ENCODE measurements around the gene COL8A2.
"Not testable (repeated sequence)": the region's sequence is repeated elsewhere in the genome, so short reads cannot be mapped to it uniquely, and the experiment has no call there.

COL8A2 gene

GRCh38 chr1:36125129-36125991 lies at the start of gene COL8A2:
COL8A2 (minus strand) TSS chr1:36125222; CDS start chr1:36100242, 24,980 bp downstream.
- FAIRE-seq = no peak

GRCh38 chr1:36174713-36175112 lies 49.7 kb upstream of the COL8A2 start:
- FAIRE-seq = no peak

GRCh38 chr1:36172983-36173382 lies 48.0 kb upstream of the COL8A2 start:
- FAIRE-seq = no peak

- FAIRE-seq = no peak
Measured at GRCh38 chr1:36172017-36172747, 47.2 kb upstream of the COL8A2 start.

- FAIRE-seq = no peak
Measured at GRCh38 chr1:36170643-36171412, 45.8 kb upstream of the COL8A2 start.

GRCh38 chr1:36168514-36168913 lies 43.5 kb upstream of the COL8A2 start:
- no peak for FAIRE-seq

- FAIRE-seq = no peak
Measured at GRCh38 chr1:36166938-36167905, 42.2 kb upstream of the COL8A2 start.

GRCh38 chr1:36166136-36166535 lies 41.1 kb upstream of the COL8A2 start:
- no peak for FAIRE-seq

- no peak for FAIRE-seq
Measured at GRCh38 chr1:36165145-36165544, 40.1 kb upstream of the COL8A2 start.

GRCh38 chr1:36164361-36164760 lies 39.3 kb upstream of the COL8A2 start:
- FAIRE-seq = no peak

GRCh38 chr1:36163426-36163825 lies 38.4 kb upstream of the COL8A2 start:
- FAIRE-seq = no peak

GRCh38 chr1:36162680-36163239 lies 37.7 kb upstream of the COL8A2 start:
- FAIRE-seq = no peak

- no peak for FAIRE-seq
Measured at GRCh38 chr1:36161641-36162531, 36.9 kb upstream of the COL8A2 start.

- no peak for FAIRE-seq
Measured at GRCh38 chr1:36160949-36161485, 36.0 kb upstream of the COL8A2 start.

GRCh38 chr1:36160388-36160948 lies 35.4 kb upstream of the COL8A2 start:
- FAIRE-seq = no peak

GRCh38 chr1:36159614-36160387 lies 34.8 kb upstream of the COL8A2 start:
- no peak for FAIRE-seq

- FAIRE-seq = not testable (repeated sequence)
Measured at GRCh38 chr1:36158827-36159252, 33.8 kb upstream of the COL8A2 start.

GRCh38 chr1:36157973-36158826 lies 33.2 kb upstream of the COL8A2 start:
- no peak for FAIRE-seq
